ENCODE data around the gene C2CD2.

C2CD2 gene

DNA sequence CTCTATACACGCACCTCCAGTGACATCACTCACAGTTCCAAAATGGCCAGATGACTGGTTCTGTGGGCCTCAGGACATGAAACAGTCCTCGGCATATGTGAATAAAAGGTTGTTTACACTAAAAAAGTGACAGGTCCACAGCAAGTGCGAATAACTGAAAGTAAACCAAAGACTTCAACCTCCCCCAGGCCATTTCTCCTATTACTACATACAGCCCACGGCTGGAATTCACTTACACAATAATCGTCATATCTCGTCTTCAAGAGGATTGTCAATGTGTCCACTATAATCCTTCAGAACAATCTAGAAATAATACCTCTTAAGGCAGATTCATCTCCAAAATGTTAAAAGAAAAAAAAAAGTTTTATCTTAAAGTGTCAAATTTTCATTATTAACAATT lies 72.8 kb downstream of the C2CD2 start:
- DNase-seq, result no peak

DNA sequence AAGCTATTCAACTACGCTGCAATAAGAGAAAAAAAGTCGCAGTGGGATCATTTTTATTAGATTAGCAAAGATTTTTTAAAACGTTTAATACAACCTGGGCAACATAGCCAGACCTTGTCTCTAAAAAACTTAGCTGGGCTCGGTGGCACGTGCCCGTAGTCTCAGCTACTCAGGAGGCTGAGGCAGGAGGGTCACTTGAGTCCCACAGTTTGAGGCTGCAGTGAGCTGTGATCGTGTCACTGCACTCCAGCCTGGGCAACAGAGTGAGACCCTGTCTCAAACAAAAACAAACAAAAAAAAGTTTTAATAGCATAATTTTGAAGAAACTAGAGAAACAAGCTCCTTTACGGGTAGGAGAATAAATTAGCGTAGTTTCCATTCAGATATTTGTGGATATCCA lies 73.7 kb downstream of the C2CD2 start:
- no peak for DNase-seq

DNA sequence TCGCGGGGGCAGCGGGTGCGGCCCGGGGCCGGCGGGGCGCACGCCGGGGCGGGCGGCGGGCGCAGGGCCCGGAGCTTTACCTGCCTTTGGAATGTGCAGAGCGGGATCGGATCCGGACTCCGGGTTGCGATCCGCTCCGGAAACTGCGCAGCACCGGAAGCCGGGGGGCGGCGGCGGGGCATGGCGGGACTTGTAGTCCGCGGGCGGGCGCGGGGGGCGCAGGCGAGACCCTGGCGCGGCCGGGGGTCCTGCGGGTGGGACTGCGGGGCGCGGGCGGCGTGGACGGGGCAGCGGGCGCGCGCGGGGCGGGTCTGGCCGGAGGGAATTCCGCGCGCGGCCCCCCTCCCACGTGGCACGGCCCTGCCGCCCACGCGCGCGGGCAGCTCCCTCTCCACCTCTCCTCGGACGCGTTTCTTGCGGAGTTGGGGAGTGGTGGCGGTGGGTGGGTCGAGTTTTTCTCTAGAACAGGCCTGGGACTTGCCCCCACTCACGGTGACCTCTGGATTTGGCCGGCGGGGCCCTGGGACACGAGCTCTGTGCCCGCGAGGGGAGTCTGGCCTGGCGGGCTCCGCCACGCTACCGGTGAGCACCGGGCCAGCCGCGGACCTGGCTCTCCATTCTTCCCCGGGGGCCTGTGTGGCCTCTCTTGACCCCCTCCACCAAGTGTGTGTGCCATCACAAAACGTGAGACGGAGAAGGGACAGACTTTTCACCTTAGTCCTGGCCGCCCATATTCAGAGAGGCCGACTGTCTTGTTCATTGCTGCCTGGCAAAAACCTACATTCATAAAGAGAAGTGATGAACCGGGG lies 74.4 kb downstream of the C2CD2 start, which contains the start of gene PRDM15:
PRDM15 (minus strand) TSS at position 155 of the 809 bp plus-strand sequence. CDS start 18,981 bp downstream, outside the sequence.
- DNase-seq, result peak; percentile 70

DNA sequence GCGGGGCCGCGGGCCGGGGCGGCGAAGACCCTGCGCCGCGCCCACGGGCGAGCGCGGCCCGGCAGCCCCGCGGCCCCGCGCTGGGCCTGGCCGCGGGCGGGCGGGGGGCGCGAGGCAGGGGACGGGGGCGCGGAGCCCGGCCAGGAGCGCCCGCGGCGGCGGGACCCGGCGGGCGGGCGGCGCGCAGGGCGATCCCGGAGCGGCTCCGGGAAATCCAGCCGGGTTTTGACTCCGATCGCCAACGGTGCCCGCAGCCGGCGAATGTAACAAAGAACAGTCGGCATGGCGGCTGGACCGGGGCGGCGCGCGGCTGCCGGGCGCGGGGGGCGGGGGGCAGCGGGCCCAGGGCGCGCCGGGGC lies 75.0 kb downstream of the C2CD2 start:
- DNase-seq, result peak; percentile 68

DNA sequence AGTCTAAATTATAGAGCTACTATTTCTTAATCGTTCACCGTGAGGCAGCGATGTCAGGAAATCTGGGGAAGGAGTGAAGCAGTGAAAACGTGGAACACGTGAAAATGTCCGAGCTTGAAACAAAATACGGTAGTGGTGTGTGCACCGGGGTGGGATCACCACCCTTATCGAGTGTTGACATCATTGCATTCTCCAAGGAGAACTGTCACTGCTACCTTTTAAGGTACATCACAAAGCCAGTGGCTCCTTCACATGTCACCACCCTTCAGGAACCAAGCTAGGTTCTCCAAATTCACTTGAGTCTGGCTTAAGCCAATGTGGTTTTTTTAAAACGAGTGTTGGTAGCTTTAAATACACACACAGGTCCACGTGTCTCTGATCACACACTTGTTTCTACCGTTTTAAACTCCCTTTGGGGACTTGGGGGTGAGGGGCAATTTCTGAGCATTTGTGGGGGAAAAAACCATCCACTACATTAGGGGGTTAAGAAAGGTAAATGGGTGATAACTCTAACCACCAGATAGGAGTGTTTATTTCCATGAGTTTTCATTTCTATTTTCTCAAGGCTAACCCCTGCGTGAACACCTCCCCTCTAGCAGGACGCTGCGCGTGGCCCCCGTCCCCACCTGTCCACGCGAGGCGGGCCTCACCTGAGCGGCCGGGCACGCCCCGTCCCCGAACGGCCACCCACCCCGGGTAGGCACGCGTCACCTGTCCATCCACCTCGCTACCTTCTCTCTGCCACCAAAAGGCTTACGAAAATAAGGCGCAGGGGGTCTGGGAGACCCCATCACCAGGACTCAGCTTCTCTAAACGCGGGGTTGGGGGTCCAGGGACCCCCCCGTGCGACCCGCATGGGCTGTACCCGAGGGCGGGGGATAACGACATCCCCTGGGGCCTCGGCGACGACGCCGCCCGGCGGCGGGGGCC lies 75.7 kb downstream of the C2CD2 start:
- DNase-seq, result peak; percentile 30

DNA sequence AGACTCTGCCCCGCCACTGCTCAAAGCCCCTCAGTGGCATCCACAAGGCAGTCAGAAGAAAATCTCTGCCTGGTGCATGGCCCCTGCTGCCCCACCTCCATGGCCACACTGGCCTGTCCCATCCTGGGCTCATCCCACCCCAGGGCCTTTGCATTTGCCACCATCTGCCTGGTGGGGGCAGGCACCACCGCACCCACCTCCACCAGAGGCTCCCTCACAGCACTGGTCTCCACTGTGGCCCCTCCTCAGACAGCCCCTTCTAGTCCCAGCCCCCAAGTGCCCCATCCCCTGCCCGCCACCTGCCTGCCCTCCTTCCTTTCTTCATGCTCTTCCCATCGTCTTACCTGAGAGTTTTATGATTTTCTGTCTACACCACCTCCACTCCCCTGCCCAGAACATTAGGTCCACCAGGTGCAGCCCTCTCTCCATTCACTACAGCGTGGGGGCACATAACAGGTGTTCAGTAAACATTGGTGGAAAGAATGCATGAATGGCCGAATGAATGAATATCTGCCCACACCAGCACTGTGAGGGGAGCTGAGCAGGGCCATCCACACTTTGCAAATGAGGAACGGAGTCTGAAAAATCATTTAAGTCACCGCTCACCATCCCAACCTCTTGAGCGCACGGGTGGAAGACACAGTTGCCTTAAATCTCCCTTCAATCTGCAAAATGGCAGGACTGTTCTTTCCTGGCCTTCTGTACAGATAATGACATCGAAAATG lies 76.7 kb downstream of the C2CD2 start:
- DNase-seq, result no peak

GRCh38 chr21:41876396-41876795 lies 77.4 kb downstream of the C2CD2 start:
- no peak for DNase-seq

DNA sequence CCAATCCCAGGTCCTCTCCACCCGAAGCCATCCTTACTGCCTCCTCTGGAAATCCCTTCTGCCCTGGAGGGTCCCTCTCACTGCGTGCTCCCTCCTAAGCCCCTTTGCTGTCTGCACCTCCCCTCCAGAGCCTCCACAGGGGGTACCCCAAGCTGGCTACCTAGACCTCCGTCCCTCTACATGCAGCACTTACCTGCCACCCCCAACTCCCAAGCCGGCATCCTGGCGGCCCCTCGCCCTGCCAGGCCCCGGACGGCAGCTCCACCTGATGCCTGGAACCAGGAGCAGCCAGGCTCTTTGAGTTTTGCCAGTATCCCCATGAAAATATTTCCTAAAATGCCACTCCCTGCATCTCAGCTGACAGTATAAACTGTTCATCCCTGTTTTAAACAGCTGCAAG lies 78.7 kb downstream of the C2CD2 start:
- no peak for DNase-seq

DNA sequence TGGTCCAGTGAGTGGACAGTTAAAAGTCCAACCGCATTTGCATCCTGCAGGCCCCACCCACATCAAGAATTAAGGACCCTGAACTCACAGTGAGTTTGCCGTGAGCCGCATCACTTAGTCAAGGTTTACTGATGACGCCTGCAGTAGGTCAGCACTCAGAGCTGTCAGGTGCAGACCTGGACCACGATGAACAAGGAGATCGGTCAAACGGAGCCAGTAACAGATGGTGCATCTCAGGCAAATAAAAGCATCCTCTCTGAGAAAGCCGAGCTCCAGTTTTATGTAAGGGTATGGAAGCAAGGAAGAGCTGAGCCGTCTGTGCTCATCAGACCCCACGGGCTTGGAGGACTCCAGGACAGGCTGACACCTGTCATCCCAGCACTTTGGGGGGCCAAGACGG lies 79.2 kb downstream of the C2CD2 start:
- DNase-seq, result no peak

GRCh38 chr21:41873426-41873825 lies 80.4 kb downstream of the C2CD2 start:
- no peak for DNase-seq

GRCh38 chr21:41873005-41873404 lies 80.8 kb downstream of the C2CD2 start:
- DNase-seq, result no peak

DNA sequence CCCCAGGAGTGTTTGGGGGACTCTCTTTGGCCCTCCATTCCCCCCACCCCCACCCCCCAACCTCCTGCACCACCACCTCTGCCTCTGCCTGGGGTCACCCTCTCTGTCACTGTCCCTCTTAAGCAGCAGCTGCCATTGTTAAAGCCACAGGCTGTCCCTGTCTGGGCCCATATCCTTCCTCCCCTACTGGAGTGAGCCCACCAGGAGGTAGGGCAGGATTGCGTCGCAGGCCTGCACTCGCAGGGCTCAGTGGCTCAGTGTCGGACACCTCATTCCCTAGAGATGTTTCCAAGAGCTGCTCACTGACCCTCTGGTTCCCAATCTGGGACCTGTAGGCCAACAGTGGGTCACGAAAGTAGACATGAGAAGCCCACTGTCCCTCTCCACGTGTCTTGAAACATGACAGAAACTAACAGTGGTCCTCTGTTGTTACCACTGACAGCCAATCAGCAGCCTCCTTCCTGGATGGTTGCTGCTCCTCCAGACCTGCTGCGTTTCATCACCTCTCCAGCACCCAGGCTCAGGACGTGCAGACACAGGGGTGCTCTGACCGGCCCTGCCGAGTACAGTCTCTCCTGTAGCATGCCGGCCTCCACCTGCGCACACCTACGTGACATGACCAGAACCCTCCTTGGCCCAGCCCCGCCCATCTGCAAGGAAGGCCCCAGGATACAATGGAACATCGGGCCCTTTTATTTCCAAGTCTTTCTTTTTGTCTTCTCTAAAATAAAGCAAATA lies 82.4 kb downstream of the C2CD2 start:
- no peak for DNase-seq

DNA sequence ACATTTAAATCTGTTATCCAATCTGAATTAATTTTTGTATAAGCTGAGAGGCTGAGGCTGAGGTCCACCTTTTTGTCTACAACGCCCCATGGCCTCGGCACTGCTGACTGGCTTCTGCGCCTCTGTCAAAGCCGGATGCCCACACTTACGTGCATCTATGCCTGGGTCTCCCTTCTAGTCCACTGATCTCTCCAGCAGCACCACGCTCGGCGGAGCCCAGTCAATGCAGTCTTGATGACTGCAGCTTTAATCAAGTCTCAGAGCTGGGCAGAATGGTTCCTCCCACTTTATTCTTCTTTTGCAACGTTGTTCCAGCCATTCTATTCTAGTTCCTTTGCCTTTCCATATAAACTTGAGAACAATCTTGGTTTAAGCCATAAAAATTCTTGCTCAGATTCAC lies 84.0 kb downstream of the C2CD2 start:
- no peak for DNase-seq

DNA sequence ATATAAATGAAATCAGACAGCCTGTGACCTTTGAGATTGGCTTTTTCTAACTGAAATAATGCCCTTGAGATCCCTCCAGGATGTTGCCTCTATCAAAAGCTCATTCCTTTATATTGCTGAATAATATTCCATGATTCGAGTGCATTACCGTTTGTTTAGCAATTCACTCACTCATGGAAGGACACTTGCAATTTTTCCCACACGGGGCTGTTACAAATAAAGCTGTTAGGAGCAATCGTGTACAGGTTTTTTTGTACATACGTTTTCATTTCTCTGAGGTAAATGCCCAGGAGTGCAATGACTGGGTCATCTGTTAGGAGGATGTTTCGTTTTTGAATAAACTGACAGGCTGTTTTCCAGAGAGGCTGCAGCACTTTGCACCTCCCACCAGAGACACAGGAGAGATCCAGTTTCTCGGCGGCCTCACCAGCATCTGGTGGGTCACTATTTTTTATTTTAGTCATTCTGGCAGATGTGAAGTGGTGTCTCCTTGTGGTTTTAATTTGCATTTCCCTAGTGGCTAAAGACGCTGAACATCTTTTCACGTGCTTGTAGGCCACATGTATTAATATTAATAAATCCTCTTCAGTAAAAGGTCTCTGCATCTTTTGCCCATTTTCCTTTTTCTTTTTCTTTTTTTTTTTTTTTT lies 85.6 kb downstream of the C2CD2 start:
- DNase-seq, result no peak

GRCh38 chr21:41867313-41867712 lies 86.5 kb downstream of the C2CD2 start:
- DNase-seq, result no peak

DNA sequence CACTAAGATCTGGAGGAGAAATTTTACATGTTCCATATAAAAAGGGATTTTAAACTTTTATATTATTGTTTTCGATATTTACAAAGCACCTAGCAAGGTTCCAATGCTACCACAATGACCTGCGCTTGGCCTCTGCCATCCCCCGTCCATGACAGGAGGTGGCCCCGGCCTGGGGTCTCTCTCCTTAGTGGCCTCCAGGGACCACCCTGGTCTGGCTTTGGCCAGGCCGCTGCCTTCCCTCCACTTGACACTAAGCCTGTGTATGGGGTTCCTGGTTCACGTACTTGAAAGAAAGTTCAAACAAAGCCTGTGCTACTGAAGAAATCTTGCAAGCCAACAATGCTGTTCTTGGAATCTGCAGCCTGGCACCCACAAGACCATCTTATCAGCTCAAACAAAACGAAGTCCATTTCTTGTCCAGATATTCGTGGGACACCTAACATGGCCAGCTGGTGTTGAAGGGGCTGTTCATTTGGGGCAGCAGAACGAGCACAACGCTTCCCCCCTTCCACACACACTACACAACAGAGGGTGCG lies 87.5 kb downstream of the C2CD2 start:
- DNase-seq, result no peak

- DNase-seq, result no peak
These were observed 88.6 kb downstream of the C2CD2 start for GRCh38 chr21:41865002-41865777.

- no peak for DNase-seq
These were observed 89.4 kb downstream of the C2CD2 start for GRCh38 chr21:41864311-41865001.

GRCh38 chr21:41863439-41863740 lies 90.4 kb downstream of the C2CD2 start:
- DNase-seq, result no peak

DNA sequence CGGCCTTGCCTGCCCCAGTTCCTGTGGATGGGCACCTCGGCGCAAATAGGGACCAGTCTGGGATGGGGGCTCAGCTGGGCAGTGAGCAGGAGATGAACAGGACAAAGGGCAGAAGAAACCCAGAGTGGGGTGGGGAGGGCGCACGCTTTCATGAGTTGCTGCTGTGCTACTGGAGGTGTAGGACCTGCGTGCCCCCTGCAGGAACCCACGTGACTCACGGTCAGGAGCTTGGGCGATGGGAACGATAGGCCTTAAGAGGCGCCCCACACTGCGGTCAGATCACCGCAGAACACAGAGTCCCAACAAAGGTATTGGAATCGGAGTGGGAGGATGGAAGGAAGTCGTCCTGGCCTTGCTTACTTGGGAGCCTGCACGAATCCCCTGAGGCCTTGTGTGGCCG lies 91.8 kb downstream of the C2CD2 start:
- DNase-seq, result no peak

GRCh38 chr21:41861255-41861654 lies 92.6 kb downstream of the C2CD2 start:
- DNase-seq, result no peak
